K562 (cell line): ENCODE data around the gene CBY3. TPM values are rescaled to one million over a fixed set of nuclear protein-coding genes. Genes with fewer than 3 reads are reported as not detected.

ENCODE experiments used
- ATAC-seq: fragments of 200-7000 bp; cut with Tn5 transposase; 3 replicates; pipeline ENCODE4 v1.9.1; 2020; ENCODE audit warnings: moderate library complexity
- BruUV-seq: library from RNA; stranded (reverse); fragments of 400-500 nt; replicated peaks from 2 replicates; lab custom pipeline; 2021; lab: Mats Ljungman, UMichigan
- CTCF ChIA-PET: fragments of 300-600 bp; formaldehyde crosslinking; extraction: SDS; loops from one replicate; lab custom pipeline; 2021; ENCODE audit warnings: low intra/inter-chr PET ratio; lab: Yijun Ruan, JAX
- POLR2A ChIA-PET: fragments of 300-600, 350-650 bp; sonication (Branson Sonifier 250); formaldehyde crosslinking; extraction: SDS; loops from one replicate; lab custom pipeline; 2021; ENCODE audit warnings: antibody characterized with exemption, inconsistent platforms; lab: Yijun Ruan, JAX
- DNase-seq, 4 experiments: peaks; one replicate each; pipeline versions ENCODE4 v3.0.0 to v3.0.0-alpha.2; 2011 to 2018; ENCODE audit warnings: low spot score in 3 of 4, mixed read lengths in 3 of 4; ENCODE audit errors: extremely low read depth in 1 of 4
- FAIRE-seq: peaks from 2 replicates; lab custom pipeline; 2011; peaks lifted over from hg19 to GRCh38; lab: Jason Lieb, UNC
- H2AFZ ChIP-seq: 2 replicates; pipeline ENCODE4 v1.6.0; 2011; ENCODE audit warnings: low read depth, low read length, control low read depth, inconsistent platforms
- H3K27ac ChIP-seq: fragments of 200-600 bp; 3 replicates; pipeline ENCODE4 v1.8.0; 2011; ENCODE audit warnings: low read depth, mild to moderate bottlenecking, control low read depth, inconsistent platforms, low read length, moderate library complexity, mixed read lengths; ENCODE audit errors: extremely low read depth
- H3K27me3 ChIP-seq, 2 experiments: fragments of 300-600 bp in 1 of 2; 2 replicates in 1 of 2; 3 replicates in 1 of 2; pipeline versions ENCODE4 v1.6.0 to v1.8.0; 2011; ENCODE audit warnings: inconsistent platforms in 2 of 2, low read length in 2 of 2, mild to moderate bottlenecking in 1 of 2, mixed read lengths in 1 of 2, moderate library complexity in 1 of 2; ENCODE audit not compliant: control insufficient read depth in 2 of 2, insufficient read depth in 2 of 2
- H3K36me3 ChIP-seq: fragments of 300-600 bp; 3 replicates; pipeline ENCODE4 v1.8.0; 2011; ENCODE audit warnings: mild to moderate bottlenecking, low read length, inconsistent platforms; ENCODE audit not compliant: control insufficient read depth, insufficient read depth
- H3K4me1 ChIP-seq, 2 experiments: fragments of 200-600 bp in 1 of 2; replicated peaks in 1 of 2; 2 replicates in 1 of 2; 3 replicates in 1 of 2; pipeline versions ENCODE4 v1.5.1 to v1.8.0; 2011; ENCODE audit warnings: inconsistent platforms in 2 of 2, low read length in 2 of 2, mild to moderate bottlenecking in 1 of 2, mixed read lengths in 1 of 2, moderate library complexity in 1 of 2; ENCODE audit not compliant: control insufficient read depth in 2 of 2, insufficient read depth in 2 of 2
- H3K4me2 ChIP-seq: 2 replicates; pipeline ENCODE4 v1.6.1; 2011; ENCODE audit warnings: low read length, control low read depth, inconsistent platforms, mixed read lengths; ENCODE audit not compliant: insufficient read depth
- H3K4me3 ChIP-seq: fragments of 200-600 bp; sonication (generic), shearing (Covaris generic); 2 replicates; pipeline ENCODE4 v1.5.1; 2016; ENCODE audit warnings: control low read depth, inconsistent platforms
- H3K79me2 ChIP-seq: fragments of 200-600 bp; 3 replicates; pipeline ENCODE4 v1.8.0; 2011; ENCODE audit warnings: low read length, inconsistent platforms; ENCODE audit not compliant: control insufficient read depth, insufficient read depth
- H3K9ac ChIP-seq, 2 experiments: 2 replicates each; pipeline versions ENCODE4 v1.6.0 to v1.6.1; 2011; ENCODE audit warnings: low read depth in 2 of 2, low read length in 2 of 2, control low read depth in 1 of 2, inconsistent platforms in 1 of 2, mild to moderate bottlenecking in 1 of 2, mixed read lengths in 1 of 2; ENCODE audit not compliant: insufficient read depth in 1 of 2
- H3K9me1 ChIP-seq: one replicate; pipeline ENCODE4 v1.6.0; 2011; ENCODE audit warnings: inconsistent platforms, mild to moderate bottlenecking, low read length, moderate library complexity; ENCODE audit not compliant: control insufficient read depth, insufficient read depth
- H3K9me3 ChIP-seq: replicated peaks from 2 replicates; pipeline ENCODE4 v1.5.1; 2011; ENCODE audit warnings: low read depth, low read length, inconsistent platforms; ENCODE audit not compliant: control insufficient read depth, insufficient read depth
- H4K20me1 ChIP-seq: replicated peaks from 2 replicates; pipeline ENCODE4 v1.6.1; 2011; ENCODE audit warnings: low read length, inconsistent platforms, mixed read lengths; ENCODE audit not compliant: control insufficient read depth, insufficient read depth
- BDP1 ChIP-seq: IDR thresholded peaks from 3 replicates; pipeline ENCODE4 v1.6.1; 2011; ENCODE audit not compliant: insufficient read length, insufficient read depth
- CREBBP ChIP-seq: IDR thresholded peaks from one replicate; pipeline ENCODE4 v1.6.1; 2012; ENCODE audit warnings: low read depth, mild to moderate bottlenecking, control low read depth, inconsistent platforms, low read length
- NR2C1 ChIP-seq, 2 experiments: fragments of 450-650 bp; IDR thresholded peaks; 2 replicates each; pipeline ENCODE4 v1.6.1; 2017; ENCODE audit warnings: mild to moderate bottlenecking in 2 of 2, antibody characterized with exemption in 1 of 2, inconsistent platforms in 1 of 2, missing compliant biosample characterization in 1 of 2, missing genetic modification characterization in 1 of 2
- PHB2 ChIP-seq: fragments of 450-650 bp; IDR thresholded peaks from 2 replicates; pipeline ENCODE4 v1.6.1; 2017; ENCODE audit warnings: low read depth
- POLR2AphosphoS2 ChIP-seq: IDR thresholded peaks from 2 replicates; pipeline ENCODE4 v1.6.1; 2012; ENCODE audit warnings: low read length, improper control_type of control experiment
- RB1 ChIP-seq: fragments of 450-650 bp; IDR thresholded peaks from 2 replicates; pipeline ENCODE4 v1.6.1; 2017; ENCODE audit warnings: low read depth, mild to moderate bottlenecking
- RHOXF2B ChIP-seq: fragments of 250-450 bp; sonication (Bioruptor Pico); conservative IDR thresholded peaks from 2 replicates; pipeline ENCODE4 v1.5.1; 2021
- SUPT5H ChIP-seq: fragments of 450-650 bp; IDR thresholded peaks from 2 replicates; pipeline ENCODE4 v1.6.1; 2016
- ZNF354B ChIP-seq: fragments of 250-450 bp; sonication (Bioruptor Pico); IDR thresholded peaks from 2 replicates; pipeline ENCODE4 v1.4.0; 2020
- ZNF76 ChIP-seq: fragments of 250-450 bp; sonication (Bioruptor Pico); IDR thresholded peaks from 2 replicates; pipeline ENCODE4 v1.4.0; 2020; ENCODE audit warnings: mild to moderate bottlenecking, moderate library complexity, borderline replicate concordance
- ZZZ3 ChIP-seq: fragments of 450-650 bp; IDR thresholded peaks from 2 replicates; pipeline ENCODE4 v1.6.1; 2016; ENCODE audit warnings: antibody characterized with exemption, mild to moderate bottlenecking, moderate library complexity
- WGBS: fragments of 100-300 bp; shearing (Covaris generic); methylation state at CpG from one replicate; pipeline ENCODE4 v1.1.6; 2016; ENCODE audit warnings: low coverage, mixed read lengths; ENCODE audit not compliant: insufficient coverage; ENCODE audit errors: missing lambda C conversion rate; 5-methylcytosine and 5-hydroxymethylcytosine counted together
- in situ Hi-C: fragments of 300-500 bp; cut with MboI; formaldehyde crosslinking; loops from 4 replicates; pipeline ENCODE4 v1.15.0; 2018; ENCODE audit warnings: inconsistent platforms, mixed read lengths
- intact Hi-C: fragments of 100-400 bp; cut with micrococcal nuclease; formaldehyde crosslinking; loops from 2 replicates; pipeline ENCODE4 v1.14.2; 2022
- polyA plus RNA-seq, 8 experiments: library from polyadenylated mRNA; depleted of rRNA in 4 of 8; stranded (reverse) in 5 of 8; unstranded in 3 of 8; fragments of >200 nt; fragmentation: Nextera tagmentation in 2 of 8; fragmentation: Illumina TruSeq in 1 of 8; extraction: Ambion mirVana in 2 of 8; extraction: Trizol in 1 of 8; gene quantifications; 2 replicates each; pipeline versions ENCODE4 v1.2.1 to v1.2.3, GENCODE V29; 2011 to 2014; ENCODE audit warnings: inconsistent platforms in 1 of 8, missing spikeins in 1 of 8
- total RNA-seq, 7 experiments: library from RNA; depleted of rRNA in 6 of 7; stranded (reverse); fragments of >200 nt in 6 of 7; fragmentation: Illumina TruSeq in 2 of 7; extraction: Trizol in 2 of 7; gene quantifications; 2 replicates each; pipeline versions ENCODE4 v1.2.1 to v1.2.3, GENCODE V29; 2011 to 2021; ENCODE audit warnings: low replicate concordance in 1 of 7
- TF ChIP-seq, protein P1 (sequence below): IDR thresholded peaks from 2 replicates; pipeline ENCODE4 v1.6.1; 2011; ENCODE audit warnings: borderline replicate concordance, low read depth, mild to moderate bottlenecking, moderate library complexity, low read length; ENCODE audit not compliant: insufficient read depth, poor library complexity, severe bottlenecking
- TF ChIP-seq, protein P2 (sequence below): sonication (generic); formaldehyde crosslinking; IDR thresholded peaks from 2 replicates; pipeline ENCODE4 v1.4.0; 2020; ENCODE audit warnings: mild to moderate bottlenecking, missing genetic modification reagents
- TF ChIP-seq, protein P3 (sequence below): sonication (generic); formaldehyde crosslinking; IDR thresholded peaks from 2 replicates; pipeline ENCODE4 v1.8.1; 2023; ENCODE audit warnings: mild to moderate bottlenecking, missing genetic modification reagents

CBY3 gene
- total and polyA plus RNA-seq, 9 of the 15 experiments (the other 6 are each of a cell fraction or from before 2014, with no cell fraction given): not detected

DNA sequence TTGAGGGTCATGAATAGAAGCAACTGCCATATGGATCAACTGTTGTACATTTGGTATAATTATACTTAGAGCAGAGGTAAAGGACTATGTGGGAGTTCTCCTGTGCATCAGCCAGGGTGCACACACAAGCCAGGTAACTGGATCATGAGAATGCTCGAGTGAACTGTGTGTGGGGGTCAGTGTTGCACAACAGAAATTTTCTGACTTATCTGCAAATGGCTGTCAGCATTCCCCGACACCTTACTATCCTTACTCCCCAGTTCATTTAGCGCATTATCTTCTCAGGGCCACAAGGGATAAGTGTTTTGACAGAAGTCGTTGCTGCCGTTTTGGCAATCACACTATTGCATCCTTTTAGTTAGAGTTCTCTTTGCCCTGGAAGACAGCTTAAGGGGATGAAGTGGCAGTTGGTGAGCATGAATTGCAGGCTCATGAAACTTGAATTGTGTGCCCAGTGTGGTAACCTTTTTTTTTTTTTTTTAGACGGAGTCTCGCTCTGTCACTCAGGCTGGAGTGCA lies 19.6 kb upstream of the CBY3 start (continued):
- peak; percentile 44; the same call in 1 of the 2 replicates for TF ChIP-seq SUPT5H

DNA sequence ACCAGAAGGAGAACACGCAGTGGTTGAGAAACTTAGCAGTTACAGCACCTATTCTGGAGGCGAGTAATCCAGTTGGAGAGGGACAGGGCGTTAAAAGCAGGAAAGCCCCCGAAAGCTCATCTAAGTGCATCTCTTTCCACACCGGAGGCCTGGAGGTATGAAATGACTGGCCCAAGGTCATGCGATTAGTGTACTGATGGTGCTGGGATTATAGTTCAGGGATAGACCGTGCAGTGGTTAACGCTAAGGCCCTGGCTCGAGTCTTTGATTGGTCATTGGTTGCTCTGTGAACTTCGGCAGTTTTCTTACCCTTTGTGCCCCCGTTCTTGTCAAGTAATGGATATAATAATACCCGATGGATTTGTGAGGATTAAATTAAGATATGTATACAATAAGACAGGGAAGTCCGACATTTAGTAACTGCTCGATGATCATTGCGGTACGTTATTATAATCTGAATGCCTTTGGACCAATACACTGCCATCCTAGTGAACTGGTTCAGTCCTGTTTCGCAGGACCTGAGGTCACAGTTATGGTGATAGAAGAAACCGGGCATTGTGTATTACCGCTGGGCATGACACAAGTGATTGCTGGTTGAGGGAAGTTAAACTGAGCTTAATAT lies 18.9 kb upstream of the CBY3 start:
- Histone ChIP-seq H3K9me1 (no peaks in the 10 kb centered on the region), H3K79me2 (peaks cover 74% of the 10 kb centered on the region), H3K36me3 (peaks cover 36% of the 10 kb centered on the region; the same call in 2 of the 3 replicates), H3K4me1 (peaks cover 16 to 41% of the 10 kb centered on the region in 2 experiments), H3K27me3 (no peaks in the 10 kb centered on the region), H3K9ac (peak overlapping the region; percentile 97 to 99), H2AFZ (no peak overlapping the region), H4K20me1 (peaks cover 11% of the 10 kb centered on the region), H3K27ac (peak overlapping the region; percentile 98), H3K4me3 (peak overlapping the region; percentile 86), H3K4me2 (peak overlapping the region; percentile 91), H3K9me3 (no peaks in the 10 kb centered on the region)
- DNase-seq (peak; percentile 25 to 60 (median 41)), FAIRE-seq (peak; percentile 63), ATAC-seq (peak; percentile 41)
- intact Hi-C loops: loop anchor here (2.0 kb wide), 1 partner anchor 77 kb away; the partner anchor contains the start of gene HNRNPH1
- TSS peak; percentile 62 for BruUV-seq
- in situ Hi-C loops: no loop called here
- ChIA-PET POLR2A (interaction anchor here (0.6 to 2.5 kb wide), 11 partner anchors 9 to 121 kb away, joined by 3 to 16 read pairs (median 6); partner anchors contain the start of genes CBY3, HNRNPH1, MAML1 and SQSTM1), CTCF (no interaction called here)
- 1% methylated on average over 19 of the region's 19 CpGs for WGBS
- TF ChIP-seq PHB2: no peak
- no peak for TF ChIP-seq POLR2AphosphoS2
- no peak for TF ChIP-seq ZZZ3
- TF ChIP-seq, protein P1, sequence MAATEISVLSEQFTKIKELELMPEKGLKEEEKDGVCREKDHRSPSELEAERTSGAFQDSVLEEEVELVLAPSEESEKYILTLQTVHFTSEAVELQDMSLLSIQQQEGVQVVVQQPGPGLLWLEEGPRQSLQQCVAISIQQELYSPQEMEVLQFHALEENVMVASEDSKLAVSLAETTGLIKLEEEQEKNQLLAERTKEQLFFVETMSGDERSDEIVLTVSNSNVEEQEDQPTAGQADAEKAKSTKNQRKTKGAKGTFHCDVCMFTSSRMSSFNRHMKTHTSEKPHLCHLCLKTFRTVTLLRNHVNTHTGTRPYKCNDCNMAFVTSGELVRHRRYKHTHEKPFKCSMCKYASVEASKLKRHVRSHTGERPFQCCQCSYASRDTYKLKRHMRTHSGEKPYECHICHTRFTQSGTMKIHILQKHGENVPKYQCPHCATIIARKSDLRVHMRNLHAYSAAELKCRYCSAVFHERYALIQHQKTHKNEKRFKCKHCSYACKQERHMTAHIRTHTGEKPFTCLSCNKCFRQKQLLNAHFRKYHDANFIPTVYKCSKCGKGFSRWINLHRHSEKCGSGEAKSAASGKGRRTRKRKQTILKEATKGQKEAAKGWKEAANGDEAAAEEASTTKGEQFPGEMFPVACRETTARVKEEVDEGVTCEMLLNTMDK: no peak
- 0 out of 2 replicates have a peak, but pooled peaks have one; percentile 23 for TF ChIP-seq NR2C1 (IDR thresholded peaks at IDR 0.05)
- 0 out of 2 replicates have a peak, but pooled peaks have one; percentile 8 for TF ChIP-seq NR2C1 (tag; IDR thresholded peaks at IDR 0.05)
- TF ChIP-seq ZNF76: no peak
- TF ChIP-seq RB1: no peak
- TF ChIP-seq, protein P2, sequence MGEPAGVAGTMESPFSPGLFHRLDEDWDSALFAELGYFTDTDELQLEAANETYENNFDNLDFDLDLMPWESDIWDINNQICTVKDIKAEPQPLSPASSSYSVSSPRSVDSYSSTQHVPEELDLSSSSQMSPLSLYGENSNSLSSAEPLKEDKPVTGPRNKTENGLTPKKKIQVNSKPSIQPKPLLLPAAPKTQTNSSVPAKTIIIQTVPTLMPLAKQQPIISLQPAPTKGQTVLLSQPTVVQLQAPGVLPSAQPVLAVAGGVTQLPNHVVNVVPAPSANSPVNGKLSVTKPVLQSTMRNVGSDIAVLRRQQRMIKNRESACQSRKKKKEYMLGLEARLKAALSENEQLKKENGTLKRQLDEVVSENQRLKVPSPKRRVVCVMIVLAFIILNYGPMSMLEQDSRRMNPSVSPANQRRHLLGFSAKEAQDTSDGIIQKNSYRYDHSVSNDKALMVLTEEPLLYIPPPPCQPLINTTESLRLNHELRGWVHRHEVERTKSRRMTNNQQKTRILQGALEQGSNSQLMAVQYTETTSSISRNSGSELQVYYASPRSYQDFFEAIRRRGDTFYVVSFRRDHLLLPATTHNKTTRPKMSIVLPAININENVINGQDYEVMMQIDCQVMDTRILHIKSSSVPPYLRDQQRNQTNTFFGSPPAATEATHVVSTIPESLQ (CRISPR knock-in tag): no peak
- TF ChIP-seq ZNF354B (CRISPR knock-in tag): no peak
- TF ChIP-seq, protein P3, sequence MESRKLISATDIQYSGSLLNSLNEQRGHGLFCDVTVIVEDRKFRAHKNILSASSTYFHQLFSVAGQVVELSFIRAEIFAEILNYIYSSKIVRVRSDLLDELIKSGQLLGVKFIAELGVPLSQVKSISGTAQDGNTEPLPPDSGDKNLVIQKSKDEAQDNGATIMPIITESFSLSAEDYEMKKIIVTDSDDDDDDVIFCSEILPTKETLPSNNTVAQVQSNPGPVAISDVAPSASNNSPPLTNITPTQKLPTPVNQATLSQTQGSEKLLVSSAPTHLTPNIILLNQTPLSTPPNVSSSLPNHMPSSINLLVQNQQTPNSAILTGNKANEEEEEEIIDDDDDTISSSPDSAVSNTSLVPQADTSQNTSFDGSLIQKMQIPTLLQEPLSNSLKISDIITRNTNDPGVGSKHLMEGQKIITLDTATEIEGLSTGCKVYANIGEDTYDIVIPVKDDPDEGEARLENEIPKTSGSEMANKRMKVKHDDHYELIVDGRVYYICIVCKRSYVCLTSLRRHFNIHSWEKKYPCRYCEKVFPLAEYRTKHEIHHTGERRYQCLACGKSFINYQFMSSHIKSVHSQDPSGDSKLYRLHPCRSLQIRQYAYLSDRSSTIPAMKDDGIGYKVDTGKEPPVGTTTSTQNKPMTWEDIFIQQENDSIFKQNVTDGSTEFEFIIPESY (CRISPR knock-in tag): no peak
- TF ChIP-seq CREBBP: no peak
- no peak for TF ChIP-seq RHOXF2B (CRISPR knock-in tag)
- no peak for TF ChIP-seq BDP1
